Chondrocyte (in vitro differentiated cells): Measurements from ENCODE around the gene LTBP1. TPM values are rescaled to one million over a fixed set of nuclear protein-coding genes. Genes with fewer than 3 reads are reported as not detected.

Source experiments
- DNase-seq: peaks from one replicate; pipeline ENCODE4 v3.0.0; 2021; ENCODE audit warnings: mixed read lengths, low spot score
- H3K27ac Mint-ChIP-seq: one replicate; pipeline ENCODE4 v1.8.0; 2021; ENCODE audit warnings: mild to moderate bottlenecking, moderate library complexity, mixed read lengths; ENCODE audit not compliant: unreplicated experiment
- H3K27me3 Mint-ChIP-seq: 2 replicates; pipeline ENCODE4 v1.8.0; 2021; ENCODE audit warnings: low read depth, mixed read lengths
- H3K36me3 Mint-ChIP-seq: 2 replicates; pipeline ENCODE4 v1.8.0; 2021; ENCODE audit warnings: low read depth, mixed read lengths
- H3K4me1 Mint-ChIP-seq: 2 replicates; pipeline ENCODE4 v1.8.0; 2021; ENCODE audit warnings: low read depth, mild to moderate bottlenecking, mixed read lengths
- H3K4me3 Mint-ChIP-seq: one replicate; pipeline ENCODE4 v1.8.0; 2021; ENCODE audit warnings: mild to moderate bottlenecking, moderate library complexity, mixed read lengths; ENCODE audit not compliant: unreplicated experiment
- H3K9me3 Mint-ChIP-seq: 2 replicates; pipeline ENCODE4 v1.8.0; 2021; ENCODE audit warnings: low read depth, mixed read lengths
- CTCF ChIP-seq: fragments of 200-600 bp; sonication (generic); IDR thresholded peaks from 2 replicates; pipeline ENCODE4 v1.5.0; 2021; ENCODE audit warnings: antibody characterized with exemption, mild to moderate bottlenecking, moderate library complexity
- total RNA-seq: library from RNA; stranded (reverse); gene quantifications from 3 replicates; pipeline ENCODE4 v1.2.1, GENCODE V29; 2021

Gene LTBP1
- total RNA-seq, 1 donor from 2014 or later, result 398 TPM

- no peak for DNase-seq
- H3K9me3 Mint-ChIP-seq, result no peaks in the 10 kb centered on the region
- H3K4me1 Mint-ChIP-seq, result peaks cover 4% of the 10 kb centered on the region
- H3K36me3 Mint-ChIP-seq, result peaks cover 36% of the 10 kb centered on the region
- TF ChIP-seq CTCF, result no peak
- H3K27ac Mint-ChIP-seq, result no peak overlapping the region
- no peaks in the 10 kb centered on the region for H3K27me3 Mint-ChIP-seq
- H3K4me3 Mint-ChIP-seq, result no peak overlapping the region
Measured at GRCh38 chr2:33335516-33335915, 388.8 kb downstream of the LTBP1 start.

- H3K27me3 Mint-ChIP-seq, result no peaks in the 10 kb centered on the region
- H3K4me1 Mint-ChIP-seq, result peaks cover 7% of the 10 kb centered on the region
- H3K9me3 Mint-ChIP-seq, result no peaks in the 10 kb centered on the region
- no peak for TF ChIP-seq CTCF
- H3K36me3 Mint-ChIP-seq, result peaks cover 40% of the 10 kb centered on the region
- H3K4me3 Mint-ChIP-seq, result no peak overlapping the region
- H3K27ac Mint-ChIP-seq, result no peak overlapping the region
- DNase-seq, result no peak
Measured at GRCh38 chr2:33336036-33336625, 389.4 kb downstream of the LTBP1 start.

GRCh38 chr2:33337385-33337960, 390.7 kb downstream of the LTBP1 start:
- Mint-ChIP-seq H3K27ac (no peak overlapping the region), H3K4me3 (no peak overlapping the region), H3K9me3 (no peaks in the 10 kb centered on the region), H3K36me3 (peaks cover 46% of the 10 kb centered on the region), H3K4me1 (peaks cover 11% of the 10 kb centered on the region), H3K27me3 (no peaks in the 10 kb centered on the region)
- TF ChIP-seq CTCF, result no peak
- DNase-seq, result no peak

- Mint-ChIP-seq H3K9me3 (no peaks in the 10 kb centered on the region), H3K27me3 (no peaks in the 10 kb centered on the region), H3K36me3 (peaks cover 50% of the 10 kb centered on the region), H3K4me1 (peaks cover 11% of the 10 kb centered on the region), H3K4me3 (no peak overlapping the region), H3K27ac (no peak overlapping the region)
- no peak for DNase-seq
- TF ChIP-seq CTCF, result no peak
Measured at GRCh38 chr2:33337981-33338380, 391.2 kb downstream of the LTBP1 start.

- DNase-seq, result no peak
- Mint-ChIP-seq H3K27me3 (no peaks in the 10 kb centered on the region), H3K4me3 (no peak overlapping the region), H3K4me1 (peaks cover 11% of the 10 kb centered on the region), H3K36me3 (peaks cover 44% of the 10 kb centered on the region), H3K9me3 (no peaks in the 10 kb centered on the region), H3K27ac (no peak overlapping the region)
- no peak for TF ChIP-seq CTCF
Measured at GRCh38 chr2:33339269-33339668, 392.5 kb downstream of the LTBP1 start.
